Caco-2 (cell line): ENCODE measurements around the gene FOXP4. TPM values are rescaled to one million over a fixed set of nuclear protein-coding genes. Genes with fewer than 3 reads are reported as not detected.
A peak's percentile ranks its signal among the peaks of the same experiment; 100 is the strongest.

ENCODE experiments used
- BruUV-seq: library from RNA; stranded (reverse); fragments of 400-500 nt; replicated peaks from 2 replicates; lab custom pipeline; 2021; lab: Mats Ljungman, UMichigan
- CTCF ChIA-PET: fragments of 300-600 bp; sonication (Branson Sonifier 250); formaldehyde crosslinking; loops from one replicate; lab custom pipeline; 2022; ENCODE audit warnings: antibody characterized with exemption; lab: Charles Lee
- POLR2A ChIA-PET: fragments of 300-600 bp; sonication (Branson Sonifier 250); formaldehyde crosslinking; loops from one replicate; lab custom pipeline; 2022; ENCODE audit warnings: antibody characterized with exemption; lab: Charles Lee
- DNase-seq, 2 experiments: peaks; one replicate each; pipeline versions ENCODE4 v3.0.0 to v3.0.0-alpha.2; 2020 to 2022
- H3K27me3 ChIP-seq: replicated peaks from 2 replicates; pipeline ENCODE4 v1.6.0; 2011; ENCODE audit warnings: low read length; ENCODE audit not compliant: control insufficient read depth, insufficient read depth
- H3K36me3 ChIP-seq: 2 replicates; pipeline ENCODE4 v1.5.1; 2011; ENCODE audit warnings: low read length; ENCODE audit not compliant: control insufficient read depth, insufficient read depth
- H3K4me1 ChIP-seq: fragments of 250-450 bp; sonication (Bioruptor Pico); 2 replicates; pipeline ENCODE4 v1.5.1; 2020; ENCODE audit warnings: mild to moderate bottlenecking
- H3K4me3 ChIP-seq: 2 replicates; pipeline ENCODE4 v1.5.1; 2011; ENCODE audit warnings: low read depth, mild to moderate bottlenecking, control low read depth, low read length
- H3K9me3 ChIP-seq: fragments of 250-450 bp; sonication (Bioruptor Pico); 2 replicates; pipeline ENCODE4 v1.5.1; 2020; ENCODE audit warnings: mild to moderate bottlenecking, moderate library complexity
- H3K27ac Mint-ChIP-seq: one replicate; pipeline ENCODE4 v1.8.0; 2022; ENCODE audit warnings: mixed read lengths; ENCODE audit not compliant: unreplicated experiment
- H3K27me3 Mint-ChIP-seq: one replicate; pipeline ENCODE4 v1.8.0; 2022; ENCODE audit warnings: mixed read lengths; ENCODE audit not compliant: insufficient read depth, unreplicated experiment
- H3K36me3 Mint-ChIP-seq: one replicate; pipeline ENCODE4 v1.8.0; 2022; ENCODE audit warnings: mild to moderate bottlenecking, mixed read lengths; ENCODE audit not compliant: insufficient read depth, unreplicated experiment
- H3K4me1 Mint-ChIP-seq: one replicate; pipeline ENCODE4 v1.8.0; 2022; ENCODE audit warnings: low read depth, mixed read lengths; ENCODE audit not compliant: unreplicated experiment
- H3K4me3 Mint-ChIP-seq: one replicate; pipeline ENCODE4 v1.8.0; 2022; ENCODE audit warnings: mild to moderate bottlenecking, moderate library complexity, mixed read lengths; ENCODE audit not compliant: unreplicated experiment
- H3K9me3 Mint-ChIP-seq: one replicate; pipeline ENCODE4 v1.8.0; 2022; ENCODE audit warnings: mixed read lengths; ENCODE audit not compliant: unreplicated experiment
- CTCF ChIP-seq, 2 experiments: fragments of 200-600 bp in 1 of 2; IDR thresholded peaks; 1 replicate in 1 of 2; 2 replicates in 1 of 2; pipeline versions ENCODE4 v1.5.1 to v1.8.0; 2011 to 2022; ENCODE audit warnings: antibody characterized with exemption in 1 of 2, control low read depth in 1 of 2, inconsistent platforms in 1 of 2, low read depth in 1 of 2, low read length in 1 of 2, mild to moderate bottlenecking in 1 of 2, moderate library complexity in 1 of 2; ENCODE audit not compliant: insufficient read depth in 1 of 2, severe bottlenecking in 1 of 2, unreplicated experiment in 1 of 2
- intact Hi-C: fragments of 100-400 bp; cut with micrococcal nuclease; formaldehyde crosslinking; loops from one replicate; pipeline ENCODE4 v1.10.0; 2022; ENCODE audit not compliant: unreplicated experiment
- total RNA-seq: library from RNA; stranded (reverse); gene quantifications from 2 replicates; pipeline ENCODE4 v1.2.3, GENCODE V29; 2022

The FOXP4 gene
- total RNA-seq, 1 experiment from 2014 or later: 117 TPM

DNA sequence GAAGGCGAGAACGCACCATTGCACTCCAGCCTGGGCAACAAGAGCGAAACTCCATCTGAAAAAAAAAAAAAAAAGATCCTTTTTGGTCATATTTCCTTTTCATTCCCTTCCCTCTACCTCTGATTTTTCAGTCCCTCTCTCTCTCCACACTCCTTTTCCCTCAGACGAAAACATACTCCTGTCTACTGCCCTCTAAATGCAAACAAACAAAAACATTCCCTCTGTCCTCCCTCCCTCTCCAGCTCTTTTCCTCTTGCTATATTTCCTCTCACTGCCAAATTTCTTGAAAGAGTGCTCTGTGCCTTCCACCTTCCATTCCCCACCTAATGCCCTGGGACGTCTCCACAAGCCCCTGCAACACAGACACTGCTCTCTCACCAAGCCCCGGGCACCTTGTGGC is 77.1 kb downstream of the FOXP4 start:
- Histone ChIP-seq H3K9me3 (peaks cover 13% of the 10 kb centered on the region), H3K4me1 (peaks cover 17% of the 10 kb centered on the region), H3K27me3 (no peaks in the 10 kb centered on the region), H3K36me3 (no peaks in the 10 kb centered on the region), H3K4me3 (no peak overlapping the region)
- Mint-ChIP-seq H3K9me3 (peaks cover 10% of the 10 kb centered on the region), H3K27ac (peak overlapping the region; percentile 3), H3K4me3 (no peak overlapping the region), H3K36me3 (no peaks in the 10 kb centered on the region), H3K4me1 (peaks cover 24% of the 10 kb centered on the region), H3K27me3 (no peaks in the 10 kb centered on the region)
- intact Hi-C loops: no loop called here
- DNase-seq: no peak
- no peak for TF ChIP-seq CTCF (IDR thresholded peaks at IDR 0.05; ENCODE audit: insufficient read depth in 1 of 2, low read depth in 1 of 2, low read length in 1 of 2, severe bottlenecking in 1 of 2, unreplicated experiment in 1 of 2)
- BruUV-seq: no TSS peak
- POLR2A ChIA-PET: no interaction called here
- CTCF ChIA-PET: no interaction called here

DNA sequence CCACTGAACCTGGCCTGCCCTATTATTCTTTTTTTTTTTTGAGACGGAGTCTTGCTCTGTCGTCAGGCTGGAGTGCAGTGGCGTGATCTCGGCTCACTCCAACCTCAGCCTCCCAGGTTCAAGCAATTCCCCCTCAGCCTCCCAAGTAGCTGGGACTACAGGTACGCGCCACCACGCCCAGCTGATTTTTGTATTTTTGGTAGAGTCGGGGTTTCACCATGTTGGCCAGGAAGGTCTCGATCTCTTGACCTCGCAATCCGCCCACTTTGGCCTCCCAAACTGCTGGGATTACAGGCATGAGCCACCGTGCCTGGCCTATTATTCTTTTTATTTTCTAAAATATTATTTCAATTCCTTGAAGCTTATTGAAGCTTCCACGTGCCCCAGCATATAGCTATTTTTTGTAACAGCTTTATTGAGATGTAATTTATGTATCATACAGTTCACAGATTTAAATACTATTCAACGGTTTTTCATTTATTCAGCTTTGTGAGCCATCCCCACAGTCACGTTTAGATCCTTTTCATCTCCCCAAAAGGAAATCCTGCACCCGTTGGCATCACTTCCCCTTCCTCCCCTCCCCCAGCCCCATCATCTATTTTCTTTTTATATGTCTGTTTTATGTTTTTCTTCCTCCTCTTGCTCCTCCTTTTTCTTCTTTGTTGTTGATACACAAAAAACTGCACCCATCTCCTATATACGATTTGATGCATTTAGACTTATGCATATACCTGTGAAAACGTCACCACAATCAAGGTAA is 78.6 kb downstream of the FOXP4 start:
- CTCF ChIA-PET: interaction anchor here (1.9 kb wide), 1 partner anchor 22 kb away, joined by 7 read pairs; no protein-coding TSS in a partner anchor

DNA sequence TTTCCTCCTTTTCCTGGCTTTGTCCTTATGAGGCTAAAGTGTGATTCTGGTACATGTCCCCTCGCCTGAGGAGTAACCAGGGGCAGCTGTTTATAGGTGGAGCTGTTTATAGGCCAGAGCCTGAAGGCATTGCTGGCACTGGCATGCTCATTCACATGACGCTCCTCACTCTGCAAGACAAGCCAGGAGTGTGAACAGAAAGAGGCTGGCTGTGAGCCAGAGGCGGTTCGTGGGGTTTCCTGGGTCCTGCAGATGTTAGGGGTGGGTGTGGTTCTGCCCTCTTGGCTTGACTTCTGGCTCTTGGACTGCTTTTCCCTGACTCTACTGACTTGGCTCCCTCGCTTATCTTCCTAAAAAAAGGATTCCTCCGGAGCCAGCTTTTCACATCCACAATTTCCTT is 79.3 kb downstream of the FOXP4 start:
- DNase-seq: peak in 1 of 2 experiments; percentile 34
- CTCF ChIA-PET: interaction anchor here (1.9 kb wide), 1 partner anchor 23 kb away, joined by 7 read pairs; no protein-coding TSS in a partner anchor
- Histone ChIP-seq H3K27me3 (no peaks in the 10 kb centered on the region), H3K9me3 (peaks cover 11% of the 10 kb centered on the region), H3K36me3 (no peaks in the 10 kb centered on the region), H3K4me3 (no peak overlapping the region), H3K4me1 (peaks cover 17% of the 10 kb centered on the region)
- H3K27ac Mint-ChIP-seq: no peak overlapping the region
- H3K9me3 Mint-ChIP-seq: peaks cover 10% of the 10 kb centered on the region
- no peak overlapping the region for H3K4me3 Mint-ChIP-seq
- no peaks in the 10 kb centered on the region for H3K27me3 Mint-ChIP-seq
- intact Hi-C loops: no loop called here
- H3K36me3 Mint-ChIP-seq: no peaks in the 10 kb centered on the region
- no peak for TF ChIP-seq CTCF (IDR thresholded peaks at IDR 0.05; ENCODE audit: insufficient read depth in 1 of 2, low read depth in 1 of 2, low read length in 1 of 2, severe bottlenecking in 1 of 2, unreplicated experiment in 1 of 2)
- peaks cover 17% of the 10 kb centered on the region for H3K4me1 Mint-ChIP-seq
- POLR2A ChIA-PET: no interaction called here
- no TSS peak for BruUV-seq

More for the DNA sequence above, 78.6 kb downstream of the FOXP4 start:
- Mint-ChIP-seq H3K4me1 (peaks cover 17% of the 10 kb centered on the region), H3K27ac (no peak overlapping the region), H3K36me3 (no peaks in the 10 kb centered on the region), H3K9me3 (peaks cover 10% of the 10 kb centered on the region), H3K4me3 (no peak overlapping the region), H3K27me3 (no peaks in the 10 kb centered on the region)
- Histone ChIP-seq H3K4me1 (peaks cover 17% of the 10 kb centered on the region), H3K27me3 (no peaks in the 10 kb centered on the region), H3K9me3 (peaks cover 13% of the 10 kb centered on the region), H3K4me3 (no peak overlapping the region), H3K36me3 (no peaks in the 10 kb centered on the region)
- POLR2A ChIA-PET: no interaction called here
- TF ChIP-seq CTCF (IDR thresholded peaks at IDR 0.05; ENCODE audit: insufficient read depth in 1 of 2, low read depth in 1 of 2, low read length in 1 of 2, severe bottlenecking in 1 of 2, unreplicated experiment in 1 of 2): no peak
- no TSS peak for BruUV-seq
- no peak for DNase-seq
- intact Hi-C loops: no loop called here
